ENCODE results near the gene ZMIZ2.

DNA sequence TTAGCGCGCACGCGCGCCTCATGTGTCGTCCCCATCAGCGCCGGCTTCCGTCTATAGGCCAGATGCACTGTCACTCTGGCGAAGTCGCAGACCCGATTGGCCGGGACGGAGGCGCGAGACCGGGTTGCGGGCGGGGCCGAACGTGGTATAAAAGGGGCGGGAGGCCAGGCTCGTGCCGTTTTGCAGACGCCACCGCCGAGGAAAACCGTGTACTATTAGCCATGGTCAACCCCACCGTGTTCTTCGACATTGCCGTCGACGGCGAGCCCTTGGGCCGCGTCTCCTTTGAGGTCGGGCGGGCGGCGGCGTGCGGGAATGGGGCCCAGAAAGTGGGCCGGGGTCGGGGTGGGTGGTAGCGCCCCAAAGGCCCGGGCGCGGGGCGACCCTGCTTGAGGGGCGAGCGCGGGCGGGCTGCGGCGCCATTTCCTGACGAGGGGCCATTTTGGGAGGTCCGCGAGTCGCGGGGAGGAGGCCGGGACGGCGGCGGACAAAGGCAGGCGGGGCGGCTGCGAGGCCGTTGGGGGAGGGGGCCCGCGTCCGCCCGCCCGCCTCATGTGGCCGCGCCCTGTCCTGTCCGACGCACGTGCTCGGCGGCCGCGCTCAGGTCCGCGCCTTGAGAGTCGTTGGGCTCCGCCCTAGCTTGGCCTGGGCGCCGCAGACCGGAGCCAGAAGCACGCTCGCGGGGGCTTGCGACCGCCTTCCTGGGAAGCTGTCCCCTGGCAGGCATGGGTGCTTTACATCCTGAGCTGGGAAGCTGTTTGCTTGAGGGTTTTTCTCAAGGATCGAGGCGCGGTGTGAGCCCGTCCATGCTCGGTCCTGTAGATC lies 48.1 kb downstream of the ZMIZ2 start, which contains the start of gene PPIA:
- TF ChIP-seq CTCF (IDR thresholded peaks at IDR 0.05) (no peak), ZFX (IDR thresholded peaks at IDR 0.05; ENCODE audit: borderline replicate concordance) (no peak)
